K562 (cell line): Measurements from ENCODE around the gene TRIM25. TPM values are rescaled to one million over a fixed set of nuclear protein-coding genes. Genes with fewer than 3 reads are reported as not detected.

Source experiments
- ATAC-seq: fragments of 200-7000 bp; cut with Tn5 transposase; 3 replicates; pipeline ENCODE4 v1.9.1; 2020; ENCODE audit warnings: moderate library complexity
- BruUV-seq: library from RNA; stranded (reverse); fragments of 400-500 nt; replicated peaks from 2 replicates; lab custom pipeline; 2021; lab: Mats Ljungman, UMichigan
- CTCF ChIA-PET: fragments of 300-600 bp; formaldehyde crosslinking; extraction: SDS; loops from one replicate; lab custom pipeline; 2021; ENCODE audit warnings: low intra/inter-chr PET ratio; lab: Yijun Ruan, JAX
- POLR2A ChIA-PET: fragments of 300-600, 350-650 bp; sonication (Branson Sonifier 250); formaldehyde crosslinking; extraction: SDS; loops from one replicate; lab custom pipeline; 2021; ENCODE audit warnings: antibody characterized with exemption, inconsistent platforms; lab: Yijun Ruan, JAX
- DNase-seq, 4 experiments: peaks; one replicate each; pipeline versions ENCODE4 v3.0.0 to v3.0.0-alpha.2; 2011 to 2018; ENCODE audit warnings: low spot score in 3 of 4, mixed read lengths in 3 of 4; ENCODE audit errors: extremely low read depth in 1 of 4
- FAIRE-seq: peaks from 2 replicates; lab custom pipeline; 2011; peaks lifted over from hg19 to GRCh38; lab: Jason Lieb, UNC
- H2AFZ ChIP-seq: 2 replicates; pipeline ENCODE4 v1.6.0; 2011; ENCODE audit warnings: low read depth, low read length, control low read depth, inconsistent platforms
- H3K27ac ChIP-seq: fragments of 200-600 bp; 3 replicates; pipeline ENCODE4 v1.8.0; 2011; ENCODE audit warnings: low read depth, mild to moderate bottlenecking, control low read depth, inconsistent platforms, low read length, moderate library complexity, mixed read lengths; ENCODE audit errors: extremely low read depth
- H3K27me3 ChIP-seq, 2 experiments: fragments of 300-600 bp in 1 of 2; 2 replicates in 1 of 2; 3 replicates in 1 of 2; pipeline versions ENCODE4 v1.6.0 to v1.8.0; 2011; ENCODE audit warnings: inconsistent platforms in 2 of 2, low read length in 2 of 2, mild to moderate bottlenecking in 1 of 2, mixed read lengths in 1 of 2, moderate library complexity in 1 of 2; ENCODE audit not compliant: control insufficient read depth in 2 of 2, insufficient read depth in 2 of 2
- H3K36me3 ChIP-seq: fragments of 300-600 bp; 3 replicates; pipeline ENCODE4 v1.8.0; 2011; ENCODE audit warnings: mild to moderate bottlenecking, low read length, inconsistent platforms; ENCODE audit not compliant: control insufficient read depth, insufficient read depth
- H3K4me1 ChIP-seq, 2 experiments: fragments of 200-600 bp in 1 of 2; replicated peaks in 1 of 2; 2 replicates in 1 of 2; 3 replicates in 1 of 2; pipeline versions ENCODE4 v1.5.1 to v1.8.0; 2011; ENCODE audit warnings: inconsistent platforms in 2 of 2, low read length in 2 of 2, mild to moderate bottlenecking in 1 of 2, mixed read lengths in 1 of 2, moderate library complexity in 1 of 2; ENCODE audit not compliant: control insufficient read depth in 2 of 2, insufficient read depth in 2 of 2
- H3K4me2 ChIP-seq: 2 replicates; pipeline ENCODE4 v1.6.1; 2011; ENCODE audit warnings: low read length, control low read depth, inconsistent platforms, mixed read lengths; ENCODE audit not compliant: insufficient read depth
- H3K4me3 ChIP-seq: fragments of 200-600 bp; sonication (generic), shearing (Covaris generic); 2 replicates; pipeline ENCODE4 v1.5.1; 2016; ENCODE audit warnings: control low read depth, inconsistent platforms
- H3K79me2 ChIP-seq: fragments of 200-600 bp; 3 replicates; pipeline ENCODE4 v1.8.0; 2011; ENCODE audit warnings: low read length, inconsistent platforms; ENCODE audit not compliant: control insufficient read depth, insufficient read depth
- H3K9ac ChIP-seq, 2 experiments: 2 replicates each; pipeline versions ENCODE4 v1.6.0 to v1.6.1; 2011; ENCODE audit warnings: low read depth in 2 of 2, low read length in 2 of 2, control low read depth in 1 of 2, inconsistent platforms in 1 of 2, mild to moderate bottlenecking in 1 of 2, mixed read lengths in 1 of 2; ENCODE audit not compliant: insufficient read depth in 1 of 2
- H3K9me1 ChIP-seq: one replicate; pipeline ENCODE4 v1.6.0; 2011; ENCODE audit warnings: inconsistent platforms, mild to moderate bottlenecking, low read length, moderate library complexity; ENCODE audit not compliant: control insufficient read depth, insufficient read depth
- H3K9me3 ChIP-seq: replicated peaks from 2 replicates; pipeline ENCODE4 v1.5.1; 2011; ENCODE audit warnings: low read depth, low read length, inconsistent platforms; ENCODE audit not compliant: control insufficient read depth, insufficient read depth
- H4K20me1 ChIP-seq: replicated peaks from 2 replicates; pipeline ENCODE4 v1.6.1; 2011; ENCODE audit warnings: low read length, inconsistent platforms, mixed read lengths; ENCODE audit not compliant: control insufficient read depth, insufficient read depth
- CBX3 ChIP-seq, 2 experiments: IDR thresholded peaks; 1 replicate in 1 of 2; 2 replicates in 1 of 2; pipeline ENCODE4 v1.6.1; 2012; ENCODE audit warnings: inconsistent platforms in 2 of 2, low read length in 2 of 2, borderline replicate concordance in 1 of 2, control low read depth in 1 of 2
- CBX5 ChIP-seq: IDR thresholded peaks from 2 replicates; pipeline ENCODE4 v1.6.1; 2014; ENCODE audit warnings: low read depth, borderline replicate concordance
- ELF2 ChIP-seq: fragments of 250-450 bp; sonication (Bioruptor Pico); IDR thresholded peaks from 2 replicates; pipeline ENCODE4 v1.5.0; 2021; ENCODE audit warnings: mild to moderate bottlenecking
- ELF4 ChIP-seq: fragments of 450-650 bp; formaldehyde crosslinking; IDR thresholded peaks from 2 replicates; pipeline ENCODE4 v1.4.0; 2022; ENCODE audit warnings: missing genetic modification characterization
- GATA2 ChIP-seq: sonication (generic); formaldehyde crosslinking; IDR thresholded peaks from 2 replicates; pipeline ENCODE4 v1.4.0; 2020; ENCODE audit warnings: mild to moderate bottlenecking, missing genetic modification reagents
- KLF10 ChIP-seq: fragments of 250-450 bp; sonication (Bioruptor Pico); IDR thresholded peaks from 2 replicates; pipeline ENCODE4 v1.6.1; 2021; ENCODE audit warnings: matching md5 sums
- MECOM ChIP-seq: fragments of 250-450 bp; sonication (Bioruptor Pico); IDR thresholded peaks from 2 replicates; pipeline ENCODE4 v1.8.0; 2022; ENCODE audit warnings: inconsistent platforms
- NCOA6 ChIP-seq: fragments of 450-650 bp; IDR thresholded peaks from 2 replicates; pipeline ENCODE4 v1.6.1; 2017; ENCODE audit warnings: mild to moderate bottlenecking
- PHF21A ChIP-seq: fragments of 450-650 bp; IDR thresholded peaks from 2 replicates; pipeline ENCODE4 v1.6.1; 2017; ENCODE audit warnings: low read depth, borderline replicate concordance
- POU5F1 ChIP-seq: fragments of 150-350 bp; IDR thresholded peaks from 2 replicates; pipeline ENCODE4 v1.6.1; 2014; ENCODE audit warnings: borderline replicate concordance, low read length, low read depth, mild to moderate bottlenecking; ENCODE audit not compliant: partially characterized antibody
- RBFOX2 ChIP-seq: fragments of 200-400 bp; formaldehyde crosslinking; IDR thresholded peaks from 2 replicates; pipeline ENCODE4 v1.6.1; 2017; ENCODE audit warnings: low read depth, mild to moderate bottlenecking, low read length, moderate library complexity
- RHOXF2B ChIP-seq: fragments of 250-450 bp; sonication (Bioruptor Pico); conservative IDR thresholded peaks from 2 replicates; pipeline ENCODE4 v1.5.1; 2021
- SMARCA4 ChIP-seq: fragments of 450-650 bp; IDR thresholded peaks from 2 replicates; pipeline ENCODE4 v1.6.1; 2016
- TAF9B ChIP-seq: fragments of 450-650 bp; IDR thresholded peaks from 2 replicates; pipeline ENCODE4 v1.6.1; 2018; ENCODE audit warnings: mild to moderate bottlenecking; ENCODE audit not compliant: partially characterized antibody
- UBTF ChIP-seq, 2 experiments: IDR thresholded peaks; 2 replicates each; pipeline ENCODE4 v1.6.1; 2012; ENCODE audit warnings: improper control_type of control experiment in 2 of 2, low read depth in 2 of 2, low read length in 2 of 2, borderline replicate concordance in 1 of 2
- ZBTB17 ChIP-seq: fragments of 450-650 bp; formaldehyde crosslinking; IDR thresholded peaks from 2 replicates; pipeline ENCODE4 v1.4.0; 2020; ENCODE audit warnings: mild to moderate bottlenecking
- ZFPM2 ChIP-seq: fragments of 250-450 bp; sonication (Bioruptor Pico); IDR thresholded peaks from 2 replicates; pipeline ENCODE4 v1.5.1; 2022; ENCODE audit warnings: mild to moderate bottlenecking
- ZZZ3 ChIP-seq: fragments of 450-650 bp; IDR thresholded peaks from 2 replicates; pipeline ENCODE4 v1.6.1; 2016; ENCODE audit warnings: antibody characterized with exemption, mild to moderate bottlenecking, moderate library complexity
- WGBS: fragments of 100-300 bp; shearing (Covaris generic); methylation state at CpG from one replicate; pipeline ENCODE4 v1.1.6; 2016; ENCODE audit warnings: low coverage, mixed read lengths; ENCODE audit not compliant: insufficient coverage; ENCODE audit errors: missing lambda C conversion rate; 5-methylcytosine and 5-hydroxymethylcytosine counted together
- in situ Hi-C: fragments of 300-500 bp; cut with MboI; formaldehyde crosslinking; loops from 4 replicates; pipeline ENCODE4 v1.15.0; 2018; ENCODE audit warnings: inconsistent platforms, mixed read lengths
- intact Hi-C: fragments of 100-400 bp; cut with micrococcal nuclease; formaldehyde crosslinking; loops from 2 replicates; pipeline ENCODE4 v1.14.2; 2022
- polyA plus RNA-seq, 8 experiments: library from polyadenylated mRNA; depleted of rRNA in 4 of 8; stranded (reverse) in 5 of 8; unstranded in 3 of 8; fragments of >200 nt; fragmentation: Nextera tagmentation in 2 of 8; fragmentation: Illumina TruSeq in 1 of 8; extraction: Ambion mirVana in 2 of 8; extraction: Trizol in 1 of 8; gene quantifications; 2 replicates each; pipeline versions ENCODE4 v1.2.1 to v1.2.3, GENCODE V29; 2011 to 2014; ENCODE audit warnings: inconsistent platforms in 1 of 8, missing spikeins in 1 of 8
- total RNA-seq, 7 experiments: library from RNA; depleted of rRNA in 6 of 7; stranded (reverse); fragments of >200 nt in 6 of 7; fragmentation: Illumina TruSeq in 2 of 7; extraction: Trizol in 2 of 7; gene quantifications; 2 replicates each; pipeline versions ENCODE4 v1.2.1 to v1.2.3, GENCODE V29; 2011 to 2021; ENCODE audit warnings: low replicate concordance in 1 of 7
- TF ChIP-seq, protein P1 (sequence below), 3 experiments: IDR thresholded peaks in 2 of 3; conservative IDR thresholded peaks in 1 of 3; 2 replicates each; pipeline ENCODE4 v1.5.1; 2011 to 2012; ENCODE audit warnings: low read length in 3 of 3, mild to moderate bottlenecking in 3 of 3, control low read depth in 2 of 3, improper control_type of control experiment in 1 of 3, inconsistent platforms in 1 of 3, low read depth in 1 of 3, mixed read lengths in 1 of 3, moderate library complexity in 1 of 3; ENCODE audit not compliant: insufficient read depth in 2 of 3

TRIM25 gene
- total and polyA plus RNA-seq, 9 of the 15 experiments (the other 6 are each of a cell fraction or from before 2014, with no cell fraction given): 5.9 to 49.5 (median 24.5) TPM

DNA sequence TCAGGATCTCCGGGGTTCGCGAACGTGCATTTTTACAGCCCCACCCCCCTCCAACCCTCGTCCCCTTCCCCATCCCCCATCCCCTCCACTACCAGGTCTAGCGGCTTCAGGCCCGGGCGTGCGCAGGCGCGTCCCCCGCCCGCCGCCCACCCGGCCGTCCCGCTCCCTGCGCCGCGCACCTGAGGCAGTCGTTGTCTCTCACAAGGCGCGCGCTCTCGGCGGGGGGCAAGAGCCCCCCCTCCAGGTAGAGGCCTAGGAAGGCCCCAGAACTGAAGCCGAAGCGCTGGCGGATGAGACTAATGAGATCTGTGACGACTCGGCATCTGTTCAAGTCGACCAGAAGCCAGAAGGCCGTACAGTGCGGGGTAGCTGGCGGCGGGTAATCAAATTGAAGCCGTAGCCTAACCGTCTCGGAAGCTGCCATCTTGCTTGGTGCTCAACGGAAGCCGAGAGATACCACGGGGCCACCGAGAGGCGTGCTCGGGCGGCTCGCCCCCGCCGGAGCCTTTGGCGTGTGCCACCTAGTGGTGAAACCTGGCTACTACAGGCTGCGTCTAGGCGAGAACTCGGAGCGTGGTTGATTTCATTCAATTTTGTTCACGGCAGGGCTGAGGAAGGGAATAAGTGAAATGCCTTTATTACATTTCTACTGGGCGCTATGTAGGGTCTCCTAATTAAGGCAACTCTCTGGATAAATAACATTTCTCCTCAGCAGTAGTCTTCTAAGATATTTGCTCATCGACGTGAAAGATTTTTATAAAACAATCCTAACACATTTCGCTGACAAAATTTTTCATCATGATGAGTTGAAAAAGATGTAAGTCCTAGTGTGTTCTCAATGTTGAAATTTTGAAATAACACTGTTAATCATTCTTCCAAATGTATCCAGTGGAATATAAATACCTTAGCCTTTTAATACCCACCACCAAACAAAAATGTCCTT, 47.0 kb upstream of the TRIM25 start, which contains the start of gene COIL:
COIL (minus strand) TSS at position 455 of the 943 bp plus-strand sequence; CDS start at position 424, 31 bp downstream.
- FAIRE-seq (peak; percentile 92), ATAC-seq (peak; percentile 96), DNase-seq (peak; percentile 91 to 96 (median 94))
- WGBS: 5% methylated on average over 43 of the region's 59 CpGs
- Histone ChIP-seq H3K4me3 (peak within 1 kb of the TSS; percentile 70), H3K4me1 (peaks cover 8 to 10% of the 10 kb centered on the region in 2 experiments; a peak in 4 of 5 replicates), H3K9me3 (no peaks in the 10 kb centered on the region), H3K36me3 (peaks cover 17% of the 10 kb centered on the region), H2AFZ (peak within 1 kb of the TSS; percentile 95), H3K27me3 (no peaks in the 10 kb centered on the region), H4K20me1 (no peaks in the 10 kb centered on the region), H3K79me2 (peaks cover 42% of the 10 kb centered on the region), H3K4me2 (peak within 1 kb of the TSS; percentile 87), H3K9ac (peak within 1 kb of the TSS; percentile 90 to 99), H3K9me1 (no peaks in the 10 kb centered on the region), H3K27ac (peak within 1 kb of the TSS; percentile 92)
- POLR2A ChIA-PET: interaction anchor here (0.6 to 1.9 kb wide), 8 partner anchors 10 to 181 kb away, joined by 3 to 8 read pairs (median 3); no protein-coding TSS in a partner anchor
- BruUV-seq: TSS peak; percentile 70
- in situ Hi-C loops: no loop called here
- intact Hi-C loops: loop anchor here (5.0 kb wide), 1 partner anchor 51 kb away; no protein-coding TSS in a partner anchor
- CTCF ChIA-PET: interaction anchor here (0.6 to 1.6 kb wide), 2 partner anchors 141 to 150 kb away, joined by 3 read pairs; no protein-coding TSS in a partner anchor
- TF ChIP-seq TAF9B (peak; percentile 87), ELF2 (CRISPR knock-in tag) (0 out of 2 replicates have a peak, but pooled peaks have one; percentile 12), PHF21A (no peak), ZFPM2 (CRISPR knock-in tag) (no peak), MECOM (CRISPR knock-in tag) (no peak), GATA2 (no peak), ELF4 (CRISPR knock-in tag) (no peak), KLF10 (no peak), ZZZ3 (no peak), CBX3 (IDR thresholded peaks at IDR 0.05; ENCODE audit: borderline replicate concordance in 1 of 2, low read length in 2 of 2) (peak in 1 of 2 experiments; percentile 66; a peak in 2 of 3 replicates), ZBTB17 (CRISPR knock-in tag) (no peak), RHOXF2B (CRISPR knock-in tag) (no peak), NCOA6 (no peak), CBX5 (no peak), SMARCA4 (no peak), POU5F1 (peak; percentile 71), RBFOX2 (peak; percentile 95), UBTF (IDR thresholded peaks at IDR 0.05; ENCODE audit: borderline replicate concordance in 1 of 2, low read depth in 2 of 2, low read length in 2 of 2) (no peak)
- TF ChIP-seq, protein P1, sequence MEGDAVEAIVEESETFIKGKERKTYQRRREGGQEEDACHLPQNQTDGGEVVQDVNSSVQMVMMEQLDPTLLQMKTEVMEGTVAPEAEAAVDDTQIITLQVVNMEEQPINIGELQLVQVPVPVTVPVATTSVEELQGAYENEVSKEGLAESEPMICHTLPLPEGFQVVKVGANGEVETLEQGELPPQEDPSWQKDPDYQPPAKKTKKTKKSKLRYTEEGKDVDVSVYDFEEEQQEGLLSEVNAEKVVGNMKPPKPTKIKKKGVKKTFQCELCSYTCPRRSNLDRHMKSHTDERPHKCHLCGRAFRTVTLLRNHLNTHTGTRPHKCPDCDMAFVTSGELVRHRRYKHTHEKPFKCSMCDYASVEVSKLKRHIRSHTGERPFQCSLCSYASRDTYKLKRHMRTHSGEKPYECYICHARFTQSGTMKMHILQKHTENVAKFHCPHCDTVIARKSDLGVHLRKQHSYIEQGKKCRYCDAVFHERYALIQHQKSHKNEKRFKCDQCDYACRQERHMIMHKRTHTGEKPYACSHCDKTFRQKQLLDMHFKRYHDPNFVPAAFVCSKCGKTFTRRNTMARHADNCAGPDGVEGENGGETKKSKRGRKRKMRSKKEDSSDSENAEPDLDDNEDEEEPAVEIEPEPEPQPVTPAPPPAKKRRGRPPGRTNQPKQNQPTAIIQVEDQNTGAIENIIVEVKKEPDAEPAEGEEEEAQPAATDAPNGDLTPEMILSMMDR (IDR thresholded peaks at IDR 0.05 in 2 of 3, conservative IDR thresholded peaks at IDR 0.05 in 1 of 3; ENCODE audit: insufficient read depth in 2 of 3, low read depth in 1 of 3, low read length in 3 of 3): peak; percentile 95 to 99 (median 96)
